Right lobe of liver (tissue), 6 donors: ENCODE data around the gene WFDC5. TPM values are rescaled to one million over a fixed set of nuclear protein-coding genes. Genes with fewer than 3 reads are reported as not detected.
"Not testable (repeated sequence)": the region's sequence is repeated elsewhere in the genome, so short reads cannot be mapped to it uniquely, and the experiment has no call there.

Source experiments
- ATAC-seq, 4 donors: fragments of 200-7000 bp; cut with Tn5 transposase; one replicate each; pipeline ENCODE4 v1.9.1; 2020; ENCODE audit warnings: mild to moderate bottlenecking in 4 of 4, moderate library complexity in 4 of 4
- DNase-seq, 3 donors: peaks; one replicate each; pipeline ENCODE4 v3.0.0-alpha.2; 2020
- H3K27ac ChIP-seq, 3 donors: fragments of 200-600 bp; one replicate each; pipeline ENCODE4 v1.8.0; 2022
- H3K27me3 ChIP-seq, 2 donors: fragments of 200-600 bp; one replicate each; pipeline ENCODE4 v1.8.0; 2022
- H3K36me3 ChIP-seq, 4 donors: fragments of 200-600 bp; sonication (generic) in 1 of 4; one replicate each; pipeline versions ENCODE4 v1.5.1 to v1.8.0; 2017 to 2022; ENCODE audit warnings: control low read depth in 1 of 4
- H3K4me1 ChIP-seq, 4 donors: fragments of 200-600 bp; sonication (generic) in 1 of 4; one replicate each; pipeline versions ENCODE4 v1.5.1 to v1.8.0; 2017 to 2022; ENCODE audit warnings: control low read depth in 1 of 4
- H3K4me3 ChIP-seq, 3 donors: fragments of 200-600 bp; one replicate each; pipeline ENCODE4 v1.8.0; 2022
- H3K9me3 ChIP-seq, 4 donors: fragments of 200-600 bp; sonication (generic) in 1 of 4; one replicate each; pipeline versions ENCODE4 v1.5.1 to v1.8.0; 2017 to 2022; ENCODE audit warnings: control low read depth in 1 of 4
- CTCF ChIP-seq, 4 donors: fragments of 200-600 bp in 3 of 4; fragments of 450-650 bp in 1 of 4; IDR thresholded peaks; one replicate each; pipeline versions ENCODE4 v1.5.1 to v1.8.0; 2016 to 2022; ENCODE audit warnings: antibody characterized with exemption in 4 of 4, mild to moderate bottlenecking in 2 of 4
- POLR2A ChIP-seq: fragments of 450-650 bp; IDR thresholded peaks from one replicate; pipeline ENCODE4 v1.6.1; 2017; ENCODE audit warnings: antibody characterized with exemption, mild to moderate bottlenecking
- WGBS: methylation state at CpG from one replicate; pipeline ENCODE4 v1.1.6; 2018; ENCODE audit warnings: low coverage, low lambda C conversion rate; ENCODE audit not compliant: insufficient coverage; ENCODE audit errors: missing lambda C conversion rate; 5-methylcytosine and 5-hydroxymethylcytosine counted together
- intact Hi-C, 2 donors: fragments of 100-400 bp; cut with DNase I; formaldehyde crosslinking; loops; one replicate each; pipeline versions ENCODE4 v1.11.2 to v1.14.1; 2022
- total RNA-seq, 6 experiments: library from RNA; depleted of rRNA in 2 of 6; stranded (reverse); fragments of >200 nt in 2 of 6; fragmentation: NEBNext Ultra II Directional in 3 of 6; extraction: Animal tissue kit (Norgen Biotek cat#: 25700) in 3 of 6; gene quantifications; one replicate each; pipeline versions ENCODE4 v1.1.0 to v1.2.4, GENCODE V29; 2016 to 2023
- donor health status: DM: no; HTN: yes; CAD: no.
- donor health status: DM: no; HTN: no; CAD: no.
- donor health status: DM: no; HTN: no; CAD: no.
- donor health status: DM: no; HTN: yes; CAD: no.
- donor health status: DM: no; HTN: yes; CAD: no.

WFDC5 gene
- total RNA-seq, 6 experiments from 2014 or later: not detected

GRCh38 chr20:45140836-45141235, 25.9 kb upstream of the WFDC5 start:
- ATAC-seq (no peak), DNase-seq (no peak)
- Histone ChIP-seq H3K4me3 (no peak overlapping the region), H3K9me3 (no peaks in the 10 kb centered on the region), H3K27me3 (no peaks in the 10 kb centered on the region), H3K36me3 (no peaks in the 10 kb centered on the region), H3K4me1 (no peaks in the 10 kb centered on the region), H3K27ac (no peak overlapping the region)
- WGBS: 60% methylated on average over 3 of the region's 4 CpGs
- intact Hi-C loops: no loop called here
- no peak for TF ChIP-seq CTCF (IDR thresholded peaks at IDR 0.05)
- no peak for TF ChIP-seq POLR2A

- H3K9me3 ChIP-seq, H3K27ac ChIP-seq, H3K36me3 ChIP-seq, intact Hi-C loops, H3K4me3 ChIP-seq, DNase-seq, H3K4me1 ChIP-seq, ATAC-seq, H3K27me3 ChIP-seq: not testable (repeated sequence)
- WGBS: 100% methylated on average over 2 of the region's 5 CpGs
Observed at GRCh38 chr20:45139733-45140375, 24.9 kb upstream of the WFDC5 start.

GRCh38 chr20:45138561-45139300, 23.8 kb upstream of the WFDC5 start:
- intact Hi-C loops: no loop called here
- Histone ChIP-seq H3K36me3 (no peaks in the 10 kb centered on the region), H3K27ac (no peak overlapping the region), H3K4me3 (no peak overlapping the region), H3K9me3 (no peaks in the 10 kb centered on the region), H3K27me3 (no peaks in the 10 kb centered on the region), H3K4me1 (no peaks in the 10 kb centered on the region)
- DNase-seq (peak; percentile 63 to 75 (median 72)), ATAC-seq (peak; percentile 66 to 72 (median 70))
- WGBS: 25% methylated on average over 15 of the region's 20 CpGs
- TF ChIP-seq POLR2A (no peak), CTCF (IDR thresholded peaks at IDR 0.05) (peak; percentile 65 to 71 (median 67))

- Histone ChIP-seq H3K9me3 (no peaks in the 10 kb centered on the region), H3K27ac (no peak overlapping the region), H3K4me1 (no peaks in the 10 kb centered on the region), H3K4me3 (no peak overlapping the region), H3K36me3 (no peaks in the 10 kb centered on the region), H3K27me3 (peaks cover 0 to 2% of the 10 kb centered on the region in 2 donors)
- intact Hi-C loops: no loop called here
- 38% methylated on average over 2 of the region's 2 CpGs for WGBS
- TF ChIP-seq CTCF (IDR thresholded peaks at IDR 0.05) (no peak), POLR2A (no peak)
- no peak for ATAC-seq
- no peak for DNase-seq
Observed at GRCh38 chr20:45136911-45137310, 21.9 kb upstream of the WFDC5 start.

GRCh38 chr20:45128099-45128498, 13.1 kb upstream of the WFDC5 start:
- intact Hi-C loops: no loop called here
- ATAC-seq (no peak), DNase-seq (no peak)
- H3K27ac ChIP-seq: no peak overlapping the region
- peaks cover 0 to 8% of the 10 kb centered on the region in 2 donors for H3K27me3 ChIP-seq
- H3K36me3 ChIP-seq: no peaks in the 10 kb centered on the region
- TF ChIP-seq POLR2A: no peak
- no peak for TF ChIP-seq CTCF (IDR thresholded peaks at IDR 0.05)
- no peaks in the 10 kb centered on the region for H3K9me3 ChIP-seq
- 50% methylated on average over 2 of the region's 2 CpGs for WGBS
- H3K4me3 ChIP-seq: no peak overlapping the region
- H3K4me1 ChIP-seq: no peaks in the 10 kb centered on the region
